Osteocyte (in vitro differentiated cells): ENCODE measurements around the gene GPR157. TPM values are rescaled to one million over a fixed set of nuclear protein-coding genes. Genes with fewer than 3 reads are reported as not detected.
A peak's percentile ranks its signal among the peaks of the same experiment; 100 is the strongest.

Experiments used
- DNase-seq: peaks from one replicate; pipeline ENCODE4 v3.0.0; 2021; ENCODE audit warnings: mixed read lengths; ENCODE audit not compliant: unreplicated experiment; ENCODE audit errors: extremely low spot score
- H3K27ac Mint-ChIP-seq: one replicate; pipeline ENCODE4 v1.8.0; 2021; ENCODE audit warnings: mild to moderate bottlenecking, mixed read lengths; ENCODE audit not compliant: unreplicated experiment
- H3K27me3 Mint-ChIP-seq: one replicate; pipeline ENCODE4 v1.8.0; 2021; ENCODE audit warnings: mixed read lengths; ENCODE audit not compliant: unreplicated experiment
- H3K36me3 Mint-ChIP-seq: one replicate; pipeline ENCODE4 v1.8.0; 2021; ENCODE audit warnings: mixed read lengths; ENCODE audit not compliant: unreplicated experiment
- H3K4me1 Mint-ChIP-seq: one replicate; pipeline ENCODE4 v1.8.0; 2021; ENCODE audit warnings: mixed read lengths; ENCODE audit not compliant: unreplicated experiment
- H3K4me3 Mint-ChIP-seq: one replicate; pipeline ENCODE4 v1.8.0; 2021; ENCODE audit warnings: mild to moderate bottlenecking, moderate library complexity, mixed read lengths; ENCODE audit not compliant: unreplicated experiment
- H3K9me3 Mint-ChIP-seq: one replicate; pipeline ENCODE4 v1.8.0; 2021; ENCODE audit warnings: mixed read lengths; ENCODE audit not compliant: unreplicated experiment
- CTCF ChIP-seq: fragments of 200-600 bp; sonication (generic); IDR thresholded peaks from 2 replicates; pipeline ENCODE4 v1.5.0; 2021; ENCODE audit warnings: antibody characterized with exemption, mild to moderate bottlenecking, moderate library complexity
- total RNA-seq: library from RNA; stranded (reverse); gene quantifications from 2 replicates; pipeline ENCODE4 v1.2.1, GENCODE V29; 2021

GPR157 gene
- total RNA-seq, 1 donor from 2014 or later, result 4.1 TPM

- Mint-ChIP-seq H3K27me3 (peaks cover 3% of the 10 kb centered on the region), H3K27ac (no peak overlapping the region), H3K4me3 (no peak overlapping the region), H3K36me3 (no peaks in the 10 kb centered on the region), H3K9me3 (no peaks in the 10 kb centered on the region), H3K4me1 (peaks cover 2% of the 10 kb centered on the region)
- DNase-seq, result peak; percentile 94
- TF ChIP-seq CTCF, result peak; percentile 92
These were observed 18.1 kb downstream of the GPR157 start for GRCh38 chr1:9110669-9111356.

GRCh38 chr1:9108056-9108665 is 20.7 kb downstream of the GPR157 start:
- no peak overlapping the region for H3K4me3 Mint-ChIP-seq
- H3K4me1 Mint-ChIP-seq, result peaks cover 2% of the 10 kb centered on the region

GRCh38 chr1:9107136-9107535 is 21.8 kb downstream of the GPR157 start:
- Mint-ChIP-seq H3K27ac (no peak overlapping the region), H3K27me3 (peaks cover 3% of the 10 kb centered on the region), H3K4me1 (peaks cover 2% of the 10 kb centered on the region), H3K9me3 (no peaks in the 10 kb centered on the region), H3K4me3 (no peak overlapping the region), H3K36me3 (no peaks in the 10 kb centered on the region)
- no peak for DNase-seq
- TF ChIP-seq CTCF, result no peak

More at GRCh38 chr1:9108056-9108665, 20.7 kb downstream of the GPR157 start:
- DNase-seq, result no peak
- no peak overlapping the region for H3K27ac Mint-ChIP-seq
- H3K27me3 Mint-ChIP-seq, result peaks cover 3% of the 10 kb centered on the region
- no peaks in the 10 kb centered on the region for H3K9me3 Mint-ChIP-seq
- TF ChIP-seq CTCF, result no peak
- H3K36me3 Mint-ChIP-seq, result no peaks in the 10 kb centered on the region

- Mint-ChIP-seq H3K9me3 (no peaks in the 10 kb centered on the region), H3K27ac (no peak overlapping the region), H3K27me3 (peaks cover 3% of the 10 kb centered on the region), H3K4me3 (no peak overlapping the region), H3K4me1 (peaks cover 2% of the 10 kb centered on the region), H3K36me3 (no peaks in the 10 kb centered on the region)
- no peak for DNase-seq
- no peak for TF ChIP-seq CTCF
These were observed 22.6 kb downstream of the GPR157 start for GRCh38 chr1:9106286-9106685.

- peaks cover 2% of the 10 kb centered on the region for H3K4me1 Mint-ChIP-seq
- H3K9me3 Mint-ChIP-seq, result no peaks in the 10 kb centered on the region
- H3K36me3 Mint-ChIP-seq, result no peaks in the 10 kb centered on the region
- no peak overlapping the region for H3K27ac Mint-ChIP-seq
- H3K27me3 Mint-ChIP-seq, result peaks cover 3% of the 10 kb centered on the region
- no peak for DNase-seq
- no peak for TF ChIP-seq CTCF
- H3K4me3 Mint-ChIP-seq, result no peak overlapping the region
These were observed 23.5 kb downstream of the GPR157 start for GRCh38 chr1:9105336-9105867.
